ENCODE measurements around the gene TTLL13. TPM values are rescaled to one million over a fixed set of nuclear protein-coding genes. Genes with fewer than 3 reads are reported as not detected.

TTLL13 gene
- total RNA-seq: under 1 TPM in 4 of 9 donors, not detected in 5; 0.17 to 0.43 (median 0.35) TPM
- 1 to 10 TPM in 1 of 3 donors, under 1 TPM in 2; 0.11 to 1.9 (median 0.20) TPM for polyA plus RNA-seq
- long read RNA-seq, donor 1: 0 reads
- long read RNA-seq, donor 2: 0 reads
- long read RNA-seq, donor 3: 0 reads
- long read RNA-seq, donor 4: 0 reads
- long read RNA-seq, donor 5, partial matches to known transcripts: 0 of 1 reads
- long read RNA-seq, donor 5, other reads (novel, unspliced or antisense): 1 of 1 reads
- long read RNA-seq, donor 6: 0 reads
- long read RNA-seq, donor 7: 0 reads
- long read RNA-seq, donor 8: 0 reads
- long read RNA-seq, donor 9: 0 reads
- long read RNA-seq, donor 10: 0 reads

- Histone ChIP-seq H3K4me1 (replicated peaks in 1 of 2) (peaks cover 4 to 5% of the 10 kb centered on the region in 2 donors), H3K27me3 (no peaks in the 10 kb centered on the region), H3K27ac (no peak within 1 kb of the TSS), H3K4me3 (peak within 1 kb of the TSS in 2 of 4 donors; percentile 56 to 91), H3K9me3 (replicated peaks in 1 of 3) (no peaks in the 10 kb centered on the region), H3K36me3 (replicated peaks in 1 of 2) (no peaks in the 10 kb centered on the region)
- peak; percentile 95 to 99 (median 97) for DNase-seq
- 1 to 4% (median 2%) methylated on average over 12 to 44 of the region's 44 CpGs for WGBS, 4 donors
- TF ChIP-seq CTCF (IDR thresholded peaks at IDR 0.05): peak in 1 of 6 experiments; percentile 7
- TF ChIP-seq POLR2A (IDR thresholded peaks at IDR 0.05): peak in 1 of 2 donors; percentile 35
- intact Hi-C loops (cut with DNase I): loop anchor here in 1 of 2 donors (2.0 kb wide), 1 partner anchor 15 kb away; the partner anchor contains the start of gene GDPGP1
Observed at GRCh38 chr15:90249203-90249863, at the start of gene TTLL13. TSS of gene TTLL13 (plus strand) at chr15:90249556. CDS start at chr15:90250631, 1,075 bp downstream.

GRCh38 chr15:90200534-90201129 lies 48.7 kb upstream of the TTLL13 start:
- peak overlapping the region; percentile 67 to 87 (median 70) for H3K4me3 ChIP-seq
- TF ChIP-seq CTCF (IDR thresholded peaks at IDR 0.05) (peak in 1 of 6 experiments; percentile 3), POLR2A (IDR thresholded peaks at IDR 0.05) (no peak)
- peak overlapping the region in 4 of 5 donors; percentile 49 to 86 (median 69) for H3K27ac ChIP-seq

GRCh38 chr15:90201130-90201943 lies 48.0 kb upstream of the TTLL13 start, which contains the start of gene SEMA4B:
TSS of gene SEMA4B (plus strand) at chr15:90201330. CDS start at chr15:90201579, 249 bp downstream.
- 0 to 2% (median 1%) methylated on average over 16 to 88 of the region's 88 CpGs for WGBS, 4 donors
- Histone ChIP-seq H3K4me1 (replicated peaks in 1 of 2) (peaks cover 26 to 64% of the 10 kb centered on the region in 2 donors), H3K4me3 (peak within 1 kb of the TSS; percentile 67 to 87 (median 70)), H3K36me3 (replicated peaks in 1 of 2) (no peaks in the 10 kb centered on the region), H3K27me3 (no peaks in the 10 kb centered on the region), H3K27ac (peak within 1 kb of the TSS in 4 of 5 donors; percentile 49 to 86 (median 69)), H3K9me3 (replicated peaks in 1 of 3) (no peaks in the 10 kb centered on the region)
- TF ChIP-seq CTCF (IDR thresholded peaks at IDR 0.05): no peak
- TF ChIP-seq POLR2A (IDR thresholded peaks at IDR 0.05): peak in 1 of 2 donors; percentile 51
- peak; percentile 50 to 80 (median 71) for DNase-seq
- intact Hi-C loops (cut with DNase I): no loop called here

More at GRCh38 chr15:90200534-90201129, 48.7 kb upstream of the TTLL13 start:
- 14 to 28% (median 20%) methylated on average over 11 to 24 of the region's 24 CpGs for WGBS, 4 donors
- no peaks in the 10 kb centered on the region for H3K27me3 ChIP-seq
- peaks cover 22 to 57% of the 10 kb centered on the region in 2 donors for H3K4me1 ChIP-seq (replicated peaks in 1 of 2)
- H3K36me3 ChIP-seq (replicated peaks in 1 of 2): no peaks in the 10 kb centered on the region
- no peak for DNase-seq
- H3K9me3 ChIP-seq (replicated peaks in 1 of 3): no peaks in the 10 kb centered on the region
- intact Hi-C loops (cut with DNase I): no loop called here

Data from adrenal gland (tissue), 19 donors.